DND-41 (cell line): Measurements from ENCODE around the gene MAGI1.
"Not testable (repeated sequence)": the region's sequence is repeated elsewhere in the genome, so short reads cannot be mapped to it uniquely, and the experiment has no call there.

Experiments used
- ATAC-seq: fragments of 200-7000 bp; cut with Tn5 transposase; 3 replicates; pipeline ENCODE4 v1.9.1; 2021; ENCODE audit warnings: low read depth; ENCODE audit not compliant: insufficient read depth
- DNase-seq: peaks from one replicate; pipeline ENCODE4 v3.0.0-alpha.2; 2020
- H2AFZ ChIP-seq: 2 replicates; pipeline ENCODE4 v1.6.0; 2012; ENCODE audit warnings: low read depth, low read length
- H3K27ac ChIP-seq: 2 replicates; pipeline ENCODE4 v1.5.1; 2012; ENCODE audit warnings: low read length, inconsistent platforms
- H3K27me3 ChIP-seq: fragments of 200-600 bp; sonication (generic); 2 replicates; pipeline ENCODE4 v1.6.0; 2012; ENCODE audit warnings: low read length, mild to moderate bottlenecking, inconsistent platforms; ENCODE audit not compliant: insufficient read depth, poor library complexity
- H3K36me3 ChIP-seq: 2 replicates; pipeline ENCODE4 v1.5.1; 2012; ENCODE audit warnings: low read length, inconsistent platforms; ENCODE audit not compliant: insufficient read depth
- H3K4me1 ChIP-seq: 2 replicates; pipeline ENCODE4 v1.5.1; 2012; ENCODE audit warnings: mild to moderate bottlenecking, low read length; ENCODE audit not compliant: insufficient read depth
- H3K4me2 ChIP-seq: 2 replicates; pipeline ENCODE4 v1.6.0; 2012; ENCODE audit warnings: mild to moderate bottlenecking, moderate library complexity, low read length, inconsistent platforms; ENCODE audit not compliant: insufficient read depth
- H3K4me3 ChIP-seq, 2 experiments: fragments of 200-600 bp in 1 of 2; shearing (Covaris generic) in 1 of 2; 2 replicates each; pipeline ENCODE4 v1.5.1; 2012 to 2016; ENCODE audit warnings: inconsistent platforms in 2 of 2, low read length in 2 of 2, mild to moderate bottlenecking in 2 of 2, low read depth in 1 of 2, moderate library complexity in 1 of 2
- H3K79me2 ChIP-seq: 2 replicates; pipeline ENCODE4 v1.6.0; 2012; ENCODE audit warnings: low read length, inconsistent platforms; ENCODE audit not compliant: insufficient read depth
- H3K9ac ChIP-seq: 2 replicates; pipeline ENCODE4 v1.6.0; 2012; ENCODE audit warnings: low read depth, mild to moderate bottlenecking, inconsistent platforms, low read length, moderate library complexity
- H3K9me3 ChIP-seq: 2 replicates; pipeline ENCODE4 v1.5.1; 2012; ENCODE audit warnings: low read length, moderate library complexity, mild to moderate bottlenecking, inconsistent platforms; ENCODE audit not compliant: insufficient read depth, severe bottlenecking
- H4K20me1 ChIP-seq: 2 replicates; pipeline ENCODE4 v1.6.0; 2012; ENCODE audit warnings: low read length; ENCODE audit not compliant: insufficient read depth
- EZH2 ChIP-seq: IDR thresholded peaks from 3 replicates; pipeline ENCODE4 v1.6.1; 2012; ENCODE audit warnings: borderline replicate concordance, low read depth, mild to moderate bottlenecking, moderate library complexity, low read length, inconsistent platforms; ENCODE audit not compliant: severe bottlenecking
- TF ChIP-seq, protein P1 (sequence below): IDR thresholded peaks from 2 replicates; pipeline ENCODE4 v1.5.1; 2012; ENCODE audit warnings: borderline replicate concordance, low read length, moderate library complexity, mild to moderate bottlenecking; ENCODE audit not compliant: poor library complexity, severe bottlenecking; ENCODE audit errors: extremely low read depth

The MAGI1 gene

DNA sequence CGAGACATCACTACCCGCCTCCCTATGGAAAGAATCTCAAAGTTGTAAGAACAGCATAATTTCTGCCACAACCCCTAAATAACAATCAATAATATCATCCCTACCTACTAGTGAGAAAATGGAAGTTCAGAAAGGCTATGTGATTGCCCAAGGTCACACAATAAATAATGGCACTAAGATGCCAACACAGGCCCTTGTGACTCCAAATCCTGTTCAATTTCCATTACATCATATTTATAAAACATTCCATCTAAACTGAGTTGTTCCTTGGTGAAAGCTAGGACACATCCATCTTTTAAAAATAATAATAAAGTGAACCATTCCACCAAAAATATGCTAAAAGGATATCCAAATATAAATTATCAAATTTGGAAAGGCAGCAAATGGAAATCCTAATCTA is 144.6 kb downstream of the MAGI1 start:
- TF ChIP-seq, protein P1, sequence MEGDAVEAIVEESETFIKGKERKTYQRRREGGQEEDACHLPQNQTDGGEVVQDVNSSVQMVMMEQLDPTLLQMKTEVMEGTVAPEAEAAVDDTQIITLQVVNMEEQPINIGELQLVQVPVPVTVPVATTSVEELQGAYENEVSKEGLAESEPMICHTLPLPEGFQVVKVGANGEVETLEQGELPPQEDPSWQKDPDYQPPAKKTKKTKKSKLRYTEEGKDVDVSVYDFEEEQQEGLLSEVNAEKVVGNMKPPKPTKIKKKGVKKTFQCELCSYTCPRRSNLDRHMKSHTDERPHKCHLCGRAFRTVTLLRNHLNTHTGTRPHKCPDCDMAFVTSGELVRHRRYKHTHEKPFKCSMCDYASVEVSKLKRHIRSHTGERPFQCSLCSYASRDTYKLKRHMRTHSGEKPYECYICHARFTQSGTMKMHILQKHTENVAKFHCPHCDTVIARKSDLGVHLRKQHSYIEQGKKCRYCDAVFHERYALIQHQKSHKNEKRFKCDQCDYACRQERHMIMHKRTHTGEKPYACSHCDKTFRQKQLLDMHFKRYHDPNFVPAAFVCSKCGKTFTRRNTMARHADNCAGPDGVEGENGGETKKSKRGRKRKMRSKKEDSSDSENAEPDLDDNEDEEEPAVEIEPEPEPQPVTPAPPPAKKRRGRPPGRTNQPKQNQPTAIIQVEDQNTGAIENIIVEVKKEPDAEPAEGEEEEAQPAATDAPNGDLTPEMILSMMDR, result no peak
- TF ChIP-seq EZH2, result no peak

GRCh38 chr3:65893631-65894030 is 145.1 kb downstream of the MAGI1 start:
- Histone ChIP-seq H3K27me3 (no peaks in the 10 kb centered on the region), H2AFZ (no peak overlapping the region), H4K20me1 (no peaks in the 10 kb centered on the region), H3K4me3 (no peak overlapping the region), H3K4me2 (no peak overlapping the region), H3K9me3 (no peaks in the 10 kb centered on the region), H3K79me2 (no peaks in the 10 kb centered on the region), H3K27ac (no peak overlapping the region), H3K9ac (no peak overlapping the region), H3K4me1 (no peaks in the 10 kb centered on the region), H3K36me3 (no peaks in the 10 kb centered on the region)
- no peak for ATAC-seq
- no peak for DNase-seq
- no peak for TF ChIP-seq EZH2
- TF ChIP-seq, protein P1, result no peak

More for the DNA sequence above, 144.6 kb downstream of the MAGI1 start:
- Histone ChIP-seq H3K4me1 (no peaks in the 10 kb centered on the region), H3K79me2 (no peaks in the 10 kb centered on the region), H3K27me3 (no peaks in the 10 kb centered on the region), H4K20me1 (no peaks in the 10 kb centered on the region), H2AFZ (no peak overlapping the region), H3K4me3 (no peak overlapping the region), H3K9ac (no peak overlapping the region), H3K9me3 (no peaks in the 10 kb centered on the region), H3K4me2 (no peak overlapping the region), H3K27ac (no peak overlapping the region), H3K36me3 (no peaks in the 10 kb centered on the region)
- DNase-seq, result no peak
- ATAC-seq, result no peak

DNA sequence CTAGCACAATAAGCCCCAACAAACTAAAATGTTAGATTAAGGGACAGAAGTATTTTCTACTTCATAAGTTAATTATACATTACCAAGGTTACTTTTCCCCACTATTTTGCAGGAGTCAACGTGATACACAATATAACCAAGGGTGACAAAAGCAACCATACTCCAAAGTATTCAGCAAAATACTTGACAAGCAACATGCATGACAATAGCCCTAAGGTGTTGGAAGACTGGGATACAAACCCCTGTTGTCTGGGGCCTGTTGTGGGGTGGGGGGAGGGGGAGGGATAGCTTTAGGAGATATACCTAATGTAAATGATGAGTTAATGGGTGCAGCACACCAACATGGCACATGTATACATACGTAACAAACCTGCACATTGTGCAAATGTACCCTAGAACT is 147.2 kb downstream of the MAGI1 start:
- not testable (repeated sequence) for H3K9ac ChIP-seq, H3K4me3 ChIP-seq, ATAC-seq, H3K9me3 ChIP-seq, H3K79me2 ChIP-seq, H3K36me3 ChIP-seq, H4K20me1 ChIP-seq, H3K4me2 ChIP-seq, DNase-seq, H3K4me1 ChIP-seq, H2AFZ ChIP-seq, H3K27me3 ChIP-seq, H3K27ac ChIP-seq

GRCh38 chr3:65890328-65890727 is 148.4 kb downstream of the MAGI1 start:
- no peak overlapping the region for H3K9ac ChIP-seq
- H3K9me3 ChIP-seq, result no peaks in the 10 kb centered on the region
- H4K20me1 ChIP-seq, result no peaks in the 10 kb centered on the region
- no peak overlapping the region for H3K4me3 ChIP-seq
- no peaks in the 10 kb centered on the region for H3K79me2 ChIP-seq
- no peak for DNase-seq
- H3K4me2 ChIP-seq, result no peak overlapping the region
- no peaks in the 10 kb centered on the region for H3K36me3 ChIP-seq
- ATAC-seq, result no peak
- H3K4me1 ChIP-seq, result no peaks in the 10 kb centered on the region
- H2AFZ ChIP-seq, result no peak overlapping the region
- H3K27ac ChIP-seq, result no peak overlapping the region
- H3K27me3 ChIP-seq, result no peaks in the 10 kb centered on the region
- no peak for TF ChIP-seq EZH2
- TF ChIP-seq, protein P1, result no peak
